RPMI7951 (cell line): ENCODE results near the gene ZMYND19. TPM values are rescaled to one million over a fixed set of nuclear protein-coding genes. Genes with fewer than 3 reads are reported as not detected.
"Not testable (repeated sequence)": the region's sequence is repeated elsewhere in the genome, so short reads cannot be mapped to it uniquely, and the experiment has no call there.

Experiments
- DNase-seq: peaks from one replicate; pipeline ENCODE4 v3.0.0-alpha.2; 2012; ENCODE audit warnings: low read depth
- total RNA-seq: library from RNA; depleted of rRNA; stranded (reverse); fragments of >200 nt; shearing (Covaris generic); gene quantifications from 2 replicates; pipeline ENCODE4 v1.2.3, GENCODE V29; 2014

The ZMYND19 gene
- total RNA-seq, 1 experiment from 2014 or later, result 16.3 TPM

DNA sequence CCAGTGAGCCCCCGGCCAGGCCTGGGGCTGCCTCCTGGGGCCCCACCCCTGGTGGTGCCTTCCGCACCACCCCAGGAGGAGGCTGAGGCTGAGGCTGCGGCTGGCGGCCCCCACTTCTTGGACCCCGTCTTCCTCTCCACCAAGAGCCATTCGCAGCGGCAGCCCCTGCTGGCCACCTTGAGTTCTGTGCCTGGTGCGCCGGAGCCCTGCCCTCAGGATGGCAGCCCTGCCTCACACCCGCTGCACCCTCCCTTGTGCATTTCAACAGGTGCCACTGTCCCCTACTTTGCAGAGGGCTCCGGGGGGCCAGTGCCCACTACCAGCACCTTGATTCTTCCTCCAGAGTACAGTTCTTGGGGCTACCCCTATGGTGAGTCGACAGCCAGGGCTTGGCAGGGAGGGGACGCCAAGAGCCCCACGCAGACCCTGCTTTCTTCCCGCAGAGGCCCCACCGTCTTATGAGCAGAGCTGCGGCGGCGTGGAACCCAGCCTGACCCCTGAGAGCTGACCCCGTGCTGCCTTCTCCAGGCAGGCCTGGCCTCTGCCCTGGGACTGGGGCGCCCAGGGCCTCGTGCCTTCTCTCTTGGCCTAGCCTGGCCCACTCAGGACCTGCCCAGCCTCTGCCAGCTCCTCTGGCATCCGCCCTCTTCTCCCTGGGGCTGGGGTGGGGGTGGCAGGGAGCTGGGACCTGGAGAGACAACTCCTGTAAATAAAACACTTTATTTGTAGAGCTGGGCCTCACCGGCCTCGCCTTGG, 24.5 kb upstream of the ZMYND19 start:
- DNase-seq, result no peak

GRCh38 chr9:137613738-137614523, 23.6 kb upstream of the ZMYND19 start:
- DNase-seq, result no peak

DNA sequence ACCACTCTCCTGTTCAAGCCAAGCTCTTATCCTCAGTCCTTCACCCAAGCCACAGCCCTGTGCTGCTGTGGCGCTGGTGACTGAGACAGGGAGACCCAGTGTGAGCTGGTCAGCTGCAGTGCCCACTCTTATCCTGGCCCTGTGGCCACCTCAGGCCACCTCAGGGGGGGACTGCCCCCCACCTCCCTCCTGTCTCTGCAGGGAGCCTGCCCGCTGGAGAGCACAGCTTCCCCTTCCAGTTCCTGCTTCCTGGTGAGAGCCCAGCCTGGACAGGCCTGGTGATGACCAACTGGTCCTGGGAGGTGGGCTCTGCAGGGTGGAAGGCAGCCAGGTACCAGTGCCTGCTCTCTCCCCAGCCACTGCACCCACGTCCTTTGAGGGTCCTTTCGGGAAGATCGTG, 22.9 kb upstream of the ZMYND19 start:
- no peak for DNase-seq

DNA sequence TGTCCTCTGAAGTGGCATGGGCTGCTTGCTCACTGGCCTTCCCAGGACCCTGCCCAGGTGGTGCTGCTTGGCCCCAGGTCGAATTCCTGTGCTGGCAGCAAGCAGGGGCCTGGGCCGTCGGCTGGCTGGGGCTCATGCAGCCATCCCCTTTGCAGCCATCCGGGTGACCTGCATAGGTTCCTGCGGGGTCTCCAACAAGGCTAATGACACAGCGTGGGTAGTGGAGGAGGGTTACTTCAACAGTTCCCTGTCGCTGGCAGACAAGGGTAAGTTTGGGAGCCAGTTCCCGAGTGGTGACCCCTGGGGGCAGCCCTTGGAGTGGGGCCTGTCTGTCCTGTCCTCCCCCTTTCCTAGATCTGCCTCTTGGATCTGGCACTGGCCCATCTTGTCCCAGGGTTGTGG, 22.4 kb upstream of the ZMYND19 start:
- DNase-seq, result no peak

- peak; percentile 85 for DNase-seq
Observed at GRCh38 chr9:137611623-137612609, 21.6 kb upstream of the ZMYND19 start.

DNA sequence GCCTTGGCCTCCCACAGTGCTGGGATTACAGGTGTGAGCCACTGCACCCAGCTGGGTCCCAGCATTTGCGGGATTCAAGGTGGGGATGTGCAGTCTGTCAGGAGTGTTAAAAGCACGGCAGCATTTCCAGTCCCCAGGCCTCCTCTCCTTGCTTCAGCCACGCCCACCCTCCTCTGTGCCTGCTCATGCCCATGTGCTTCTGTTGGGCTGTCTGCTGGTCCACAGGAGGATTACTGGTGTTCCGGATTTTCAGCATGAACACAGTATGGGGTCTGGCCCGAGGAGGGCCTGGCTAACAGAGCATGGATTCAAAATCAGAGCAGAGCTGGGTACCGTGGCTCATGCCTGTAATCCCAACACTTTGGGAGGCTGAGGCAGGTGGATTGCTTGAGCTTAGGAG, 20.6 kb upstream of the ZMYND19 start:
- no peak for DNase-seq

DNA sequence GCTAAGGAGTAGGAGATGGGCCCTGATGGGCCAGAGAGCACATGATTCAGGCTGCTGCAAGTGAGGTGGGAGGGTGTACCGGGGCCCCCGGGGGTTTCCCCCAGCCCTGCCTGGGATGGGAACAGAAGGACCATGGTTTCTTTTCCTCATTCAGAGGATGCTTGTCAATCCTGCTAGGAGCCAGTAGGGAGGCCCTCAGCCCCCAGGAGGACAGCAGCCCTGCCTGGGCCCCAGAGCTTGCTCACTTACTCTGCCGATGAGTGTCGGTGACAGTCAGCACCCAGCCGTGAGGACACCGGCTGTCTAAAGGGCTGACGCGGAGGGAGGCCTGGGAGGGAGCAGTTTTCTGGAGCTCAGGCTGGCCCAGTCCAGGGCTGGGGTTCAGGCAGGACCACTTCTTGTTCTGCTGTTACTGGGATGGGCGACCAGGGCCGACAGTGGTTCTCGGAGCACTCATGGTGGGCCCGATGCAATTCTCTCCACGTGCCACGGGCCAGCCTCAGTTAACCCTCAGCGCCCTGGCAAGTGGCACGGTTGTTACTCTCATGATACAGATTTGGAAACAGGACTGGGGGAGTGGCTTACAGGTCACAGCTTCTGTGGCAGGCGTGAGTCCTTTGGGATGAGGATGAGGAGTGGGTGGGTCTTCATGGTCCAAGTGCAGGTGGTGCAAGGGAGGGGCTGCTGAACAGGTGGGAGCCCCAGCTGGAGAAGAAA, 17.0 kb upstream of the ZMYND19 start:
- no peak for DNase-seq

DNA sequence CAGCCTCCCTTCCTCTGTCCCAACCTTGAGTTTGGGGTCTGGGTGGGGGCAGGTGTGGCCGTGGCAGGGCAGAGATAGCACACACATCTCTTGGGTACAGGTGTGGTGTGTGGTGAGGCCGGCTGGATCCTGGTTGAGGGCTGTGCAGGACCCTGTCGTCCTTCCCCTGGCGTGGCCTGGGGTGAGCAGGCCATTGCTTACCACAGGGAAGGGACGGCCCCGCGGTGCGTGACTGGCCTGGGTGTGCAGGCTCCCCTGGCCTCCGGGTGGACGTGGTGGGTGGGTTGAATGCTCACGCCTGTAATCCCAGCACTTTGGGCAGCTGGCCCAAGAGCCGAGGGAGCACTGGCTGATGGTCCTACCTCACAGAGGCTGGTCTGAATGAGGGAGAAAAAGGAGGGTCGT, 16.4 kb upstream of the ZMYND19 start:
- no peak for DNase-seq

GRCh38 chr9:137606005-137606621, 15.8 kb upstream of the ZMYND19 start:
- no peak for DNase-seq

DNA sequence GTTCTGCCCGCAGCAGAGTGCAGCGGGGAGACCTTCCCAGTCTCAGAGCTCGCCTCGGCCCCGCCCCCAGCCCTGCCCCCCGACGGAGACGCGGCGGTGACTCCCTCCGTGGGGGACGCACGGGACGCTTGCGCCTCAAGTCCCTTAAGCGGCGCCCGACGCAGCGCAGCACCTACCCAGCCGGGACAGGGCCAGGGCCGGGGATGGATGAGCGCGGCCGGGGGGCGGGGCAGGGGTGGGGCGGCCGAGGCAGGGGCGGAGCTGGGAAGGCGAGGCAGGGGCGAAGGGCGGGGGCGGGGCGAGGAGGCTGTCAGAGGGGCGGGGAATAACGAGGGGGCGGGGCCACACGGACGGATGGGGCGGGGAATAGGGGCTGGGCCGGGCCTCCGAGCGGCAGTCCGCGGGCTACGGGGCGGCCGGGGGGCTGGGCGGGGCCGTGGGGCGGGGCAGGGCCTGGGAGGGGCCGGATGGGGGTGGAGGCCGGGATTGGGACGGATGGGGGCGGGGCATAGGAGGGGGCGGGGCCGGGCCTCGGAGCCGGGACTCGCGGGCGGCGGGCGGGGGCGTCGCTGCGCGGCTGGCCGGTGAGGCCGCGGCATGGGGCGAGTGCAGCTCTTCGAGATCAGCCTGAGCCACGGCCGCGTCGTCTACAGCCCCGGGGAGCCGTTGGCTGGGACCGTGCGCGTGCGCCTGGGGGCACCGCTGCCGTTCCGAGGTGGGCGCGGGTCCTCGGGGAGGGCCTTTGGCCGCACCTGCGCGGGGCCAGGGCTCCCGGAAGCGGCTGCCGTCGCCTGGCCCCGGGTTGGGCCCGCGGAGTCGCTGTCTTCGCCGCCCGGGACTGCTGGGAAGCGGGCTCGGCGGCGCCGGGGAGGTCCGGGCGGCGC, 15.1 kb upstream of the ZMYND19 start, which contains the start of gene ARRDC1:
ARRDC1 (plus strand) TSS at position 566 of the 884 bp plus-strand sequence; CDS start at position 598, 32 bp downstream.
- peak; percentile 93 for DNase-seq

GRCh38 chr9:137604345-137605086, 14.2 kb upstream of the ZMYND19 start:
- no peak for DNase-seq

DNA sequence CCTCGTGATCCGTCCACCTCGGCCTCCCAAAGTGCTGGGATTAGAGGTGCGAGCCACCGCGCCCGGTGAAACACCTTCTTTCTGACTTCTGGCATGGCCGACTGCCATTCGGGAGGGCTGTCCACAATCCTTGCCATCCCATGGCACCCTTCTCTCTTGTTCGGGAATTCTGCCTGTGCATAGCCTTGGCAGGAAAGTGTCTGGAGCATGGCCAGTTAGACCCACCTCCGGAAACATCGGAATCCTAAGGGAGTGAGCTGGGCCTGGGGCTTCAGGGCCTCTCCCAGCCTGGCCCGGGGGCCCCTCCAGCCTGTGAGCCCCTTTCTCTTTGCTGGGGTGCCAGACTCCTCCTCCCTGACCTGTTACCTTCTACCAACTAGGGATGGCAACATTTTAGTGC, 13.6 kb upstream of the ZMYND19 start:
- DNase-seq, result no peak

DNA sequence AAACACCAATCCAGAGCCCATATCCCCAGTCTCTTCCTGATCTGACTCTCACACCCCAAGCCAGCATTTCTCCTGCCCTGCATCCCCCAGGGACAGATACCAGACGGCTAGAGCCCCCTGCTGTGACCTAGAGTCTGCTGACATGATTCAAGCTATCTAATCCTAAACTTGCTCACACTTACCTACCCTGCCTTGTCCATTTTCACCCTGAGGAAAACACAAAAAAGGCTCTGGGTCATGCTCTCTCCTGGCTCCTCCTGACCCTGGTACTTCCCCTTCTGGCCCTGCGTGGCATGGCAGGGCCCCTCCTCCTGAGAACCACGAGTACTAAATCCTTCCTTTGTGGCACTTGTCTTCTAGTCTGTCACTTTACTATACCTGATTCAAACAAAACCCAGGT, 12.3 kb upstream of the ZMYND19 start:
- no peak for DNase-seq

GRCh38 chr9:137598943-137599342, 8.6 kb upstream of the ZMYND19 start:
- DNase-seq, result no peak

GRCh38 chr9:137596577-137596976, 6.3 kb upstream of the ZMYND19 start:
- not testable (repeated sequence) for DNase-seq

- no peak for DNase-seq
Observed at GRCh38 chr9:137593176-137593575, 2.9 kb upstream of the ZMYND19 start.

DNA sequence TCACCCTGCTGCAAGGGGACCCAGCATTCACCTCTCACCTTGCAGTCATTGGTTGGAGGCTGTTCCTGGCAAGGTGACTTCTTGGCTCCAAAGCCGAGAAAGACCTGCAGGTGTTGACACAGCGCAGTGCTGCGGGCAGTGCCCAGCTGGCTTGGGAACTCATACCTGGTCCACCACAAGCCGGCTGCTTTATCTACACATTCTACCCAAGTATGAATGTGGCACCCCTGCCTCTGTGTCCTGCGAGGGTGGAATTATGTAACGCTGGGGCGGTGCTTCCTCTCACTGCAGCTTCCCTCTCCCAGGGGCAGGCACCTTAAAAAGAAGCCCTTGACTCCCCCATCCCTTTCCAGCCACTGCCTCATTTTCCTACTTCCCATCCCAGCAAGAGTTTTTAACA, 2.5 kb upstream of the ZMYND19 start:
- DNase-seq, result no peak

GRCh38 chr9:137590123-137590468, 216 bp downstream of the ZMYND19 start:
- DNase-seq, result no peak
